ENCODE data around the gene MAP3K12.

DNA sequence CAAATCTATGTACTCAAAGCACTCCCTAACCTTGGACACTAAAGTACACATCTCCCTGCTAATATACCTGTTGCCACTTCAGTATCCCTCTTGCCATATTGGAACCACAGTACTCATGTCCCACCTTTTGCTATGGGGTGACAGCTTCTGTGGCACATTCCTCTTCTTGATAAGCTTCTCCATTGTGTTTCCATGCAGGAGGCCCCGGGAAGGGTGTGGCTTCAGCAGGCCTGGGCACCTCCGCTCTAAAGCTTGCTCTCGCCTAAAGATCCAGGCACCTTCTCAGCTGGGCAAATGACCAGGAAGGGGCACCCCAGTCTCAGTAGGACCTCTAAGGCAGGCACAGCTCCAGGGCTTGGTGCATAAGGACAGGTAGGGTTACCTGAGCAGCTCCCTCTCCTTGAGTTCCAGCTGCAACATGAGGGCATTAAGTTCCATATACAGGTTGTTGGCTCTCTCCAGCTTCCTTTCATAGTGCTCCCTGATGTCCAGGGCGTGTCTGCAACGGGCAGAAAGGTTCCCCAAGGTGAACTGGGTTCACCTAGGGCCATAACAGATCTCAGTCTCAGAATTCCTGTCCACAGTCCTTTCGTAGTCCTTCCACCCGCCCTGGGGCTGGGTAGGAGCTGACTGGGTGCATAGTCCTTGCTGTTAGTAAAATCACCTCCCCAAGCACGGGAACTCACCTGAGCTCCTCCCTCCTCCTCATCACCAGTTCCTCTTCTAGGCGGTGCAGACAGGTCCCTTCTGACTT, 15.9 kb downstream of the MAP3K12 start:
- TF ChIP-seq, protein P1, sequence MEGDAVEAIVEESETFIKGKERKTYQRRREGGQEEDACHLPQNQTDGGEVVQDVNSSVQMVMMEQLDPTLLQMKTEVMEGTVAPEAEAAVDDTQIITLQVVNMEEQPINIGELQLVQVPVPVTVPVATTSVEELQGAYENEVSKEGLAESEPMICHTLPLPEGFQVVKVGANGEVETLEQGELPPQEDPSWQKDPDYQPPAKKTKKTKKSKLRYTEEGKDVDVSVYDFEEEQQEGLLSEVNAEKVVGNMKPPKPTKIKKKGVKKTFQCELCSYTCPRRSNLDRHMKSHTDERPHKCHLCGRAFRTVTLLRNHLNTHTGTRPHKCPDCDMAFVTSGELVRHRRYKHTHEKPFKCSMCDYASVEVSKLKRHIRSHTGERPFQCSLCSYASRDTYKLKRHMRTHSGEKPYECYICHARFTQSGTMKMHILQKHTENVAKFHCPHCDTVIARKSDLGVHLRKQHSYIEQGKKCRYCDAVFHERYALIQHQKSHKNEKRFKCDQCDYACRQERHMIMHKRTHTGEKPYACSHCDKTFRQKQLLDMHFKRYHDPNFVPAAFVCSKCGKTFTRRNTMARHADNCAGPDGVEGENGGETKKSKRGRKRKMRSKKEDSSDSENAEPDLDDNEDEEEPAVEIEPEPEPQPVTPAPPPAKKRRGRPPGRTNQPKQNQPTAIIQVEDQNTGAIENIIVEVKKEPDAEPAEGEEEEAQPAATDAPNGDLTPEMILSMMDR (IDR thresholded peaks at IDR 0.05) = no peak
- no peak for TF ChIP-seq POLR2A (IDR thresholded peaks at IDR 0.05)

All from heart left ventricle (tissue), 13 donors.